IMR-90 (cell line): ENCODE data around the gene FBXO28. TPM values are rescaled to one million over a fixed set of nuclear protein-coding genes. Genes with fewer than 3 reads are reported as not detected.

Experiments used
- ATAC-seq: fragments of 200-7000 bp; cut with Tn5 transposase; 2 replicates; pipeline ENCODE4 v1.9.1; 2020; ENCODE audit warnings: low read depth, mild to moderate bottlenecking, moderate library complexity
- BruUV-seq: library from RNA; stranded (reverse); fragments of 400-500 nt; replicated peaks from 2 replicates; lab custom pipeline; 2021; lab: Mats Ljungman, UMichigan
- CTCF ChIA-PET: fragments of 300-600 bp; formaldehyde crosslinking; extraction: SDS; loops from one replicate; lab custom pipeline; 2021; ENCODE audit warnings: antibody characterized with exemption; lab: Yijun Ruan, JAX
- POLR2A ChIA-PET: fragments of 300-600 bp; sonication (Branson Sonifier 250); formaldehyde crosslinking; loops from one replicate; lab custom pipeline; 2022; ENCODE audit warnings: antibody characterized with exemption; ENCODE audit not compliant: unreplicated experiment; lab: Charles Lee
- DNase-seq: peaks from one replicate; pipeline ENCODE4 v3.0.0; 2013
- H2AFZ ChIP-seq: replicated peaks from 2 replicates; pipeline ENCODE3; 2013; ENCODE audit warnings: low read length, mild to moderate bottlenecking; ENCODE audit not compliant: poor library complexity
- H2AK5ac ChIP-seq: 2 replicates; pipeline ENCODE4 v1.6.1; 2013; ENCODE audit warnings: low read depth, low read length, inconsistent platforms
- H2AK9ac ChIP-seq: replicated peaks from 2 replicates; pipeline ENCODE3; 2013; ENCODE audit warnings: mild to moderate bottlenecking, low read depth, low read length, moderate library complexity; ENCODE audit not compliant: poor library complexity
- H2BK120ac ChIP-seq: 2 replicates; pipeline ENCODE4 v1.6.1; 2013; ENCODE audit warnings: low read depth, low read length, inconsistent platforms
- H2BK15ac ChIP-seq: 3 replicates; pipeline ENCODE4 v1.6.1; 2013; ENCODE audit warnings: low read depth, low read length, inconsistent platforms
- H2BK20ac ChIP-seq: 2 replicates; pipeline ENCODE4 v1.6.1; 2013; ENCODE audit warnings: low read depth, mild to moderate bottlenecking, inconsistent platforms, low read length, moderate library complexity
- H2BK5ac ChIP-seq: 2 replicates; pipeline ENCODE4 v1.6.1; 2013; ENCODE audit warnings: mild to moderate bottlenecking, low read depth, low read length, inconsistent platforms; ENCODE audit not compliant: poor library complexity, severe bottlenecking
- H3K14ac ChIP-seq: replicated peaks from 2 replicates; pipeline ENCODE4 v1.6.1; 2013; ENCODE audit warnings: low read depth, low read length, inconsistent platforms
- H3K18ac ChIP-seq: 2 replicates; pipeline ENCODE4 v1.6.1; 2013; ENCODE audit warnings: low read depth, low read length, control low read depth
- H3K23ac ChIP-seq: 2 replicates; pipeline ENCODE4 v1.6.1; 2013; ENCODE audit warnings: low read depth, low read length, inconsistent platforms
- H3K27ac ChIP-seq: 2 replicates; pipeline ENCODE4 v1.5.1; 2013; ENCODE audit warnings: mild to moderate bottlenecking, control low read depth, low read length; ENCODE audit not compliant: insufficient read depth
- H3K27me3 ChIP-seq: 2 replicates; pipeline ENCODE4 v1.6.1; 2013; ENCODE audit warnings: low read length; ENCODE audit not compliant: control insufficient read depth, insufficient read depth
- H3K36me3 ChIP-seq: 2 replicates; pipeline ENCODE4 v1.6.1; 2013; ENCODE audit warnings: low read length, mixed read lengths; ENCODE audit not compliant: control insufficient read depth, insufficient read depth
- H3K4ac ChIP-seq: 2 replicates; pipeline ENCODE4 v1.6.1; 2013; ENCODE audit warnings: low read depth, low read length, inconsistent platforms
- H3K4me1 ChIP-seq: 2 replicates; pipeline ENCODE4 v1.6.1; 2013; ENCODE audit warnings: low read length, mixed read lengths; ENCODE audit not compliant: control insufficient read depth, insufficient read depth
- H3K4me2 ChIP-seq: 2 replicates; pipeline ENCODE4 v1.6.1; 2013; ENCODE audit warnings: low read depth, mild to moderate bottlenecking, control low read depth, low read length, moderate library complexity
- H3K4me3 ChIP-seq: 2 replicates; pipeline ENCODE4 v1.5.1; 2013; ENCODE audit warnings: low read depth, mild to moderate bottlenecking, control low read depth, low read length, moderate library complexity; ENCODE audit not compliant: insufficient read depth
- H3K56ac ChIP-seq: 2 replicates; pipeline ENCODE4 v1.6.1; 2013; ENCODE audit warnings: low read length, inconsistent platforms; ENCODE audit not compliant: insufficient read depth; ENCODE audit errors: extremely low read depth
- H3K79me1 ChIP-seq, 2 experiments: 2 replicates each; pipeline ENCODE4 v1.6.1; 2013; ENCODE audit warnings: low read length in 2 of 2, inconsistent platforms in 1 of 2, low read depth in 1 of 2
- H3K9ac ChIP-seq: 2 replicates; pipeline ENCODE4 v1.6.1; 2013; ENCODE audit warnings: low read depth, low read length, control low read depth
- H3K9me1 ChIP-seq: 2 replicates; pipeline ENCODE4 v1.6.1; 2013; ENCODE audit warnings: low read length, inconsistent platforms; ENCODE audit not compliant: insufficient read depth
- H3K9me3 ChIP-seq: 2 replicates; pipeline ENCODE4 v1.6.1; 2013; ENCODE audit warnings: low read length; ENCODE audit not compliant: control insufficient read depth, insufficient read depth
- H4K20me1 ChIP-seq: 2 replicates; pipeline ENCODE4 v1.6.1; 2013; ENCODE audit warnings: low read length, inconsistent platforms; ENCODE audit not compliant: insufficient read depth
- H4K5ac ChIP-seq: 2 replicates; pipeline ENCODE4 v1.6.1; 2013; ENCODE audit warnings: mild to moderate bottlenecking, low read depth, low read length, control low read depth
- H4K8ac ChIP-seq, 2 experiments: 2 replicates each; pipeline ENCODE4 v1.6.1; 2013; ENCODE audit warnings: low read depth in 2 of 2, low read length in 2 of 2, control low read depth in 1 of 2, inconsistent platforms in 1 of 2
- H4K91ac ChIP-seq: 2 replicates; pipeline ENCODE4 v1.6.1; 2013; ENCODE audit warnings: low read depth, low read length, inconsistent platforms; ENCODE audit not compliant: insufficient read depth
- CEBPB ChIP-seq: IDR thresholded peaks from 2 replicates; pipeline ENCODE4 v1.6.1; 2012; ENCODE audit warnings: low read depth, low read length, improper control_type of control experiment
- CHD1 ChIP-seq: IDR thresholded peaks from 2 replicates; pipeline ENCODE4 v1.6.1; 2012; ENCODE audit warnings: low read depth, low read length, improper control_type of control experiment
- CTCF ChIP-seq: conservative IDR thresholded peaks from 2 replicates; pipeline ENCODE4 v1.5.1; 2012; ENCODE audit warnings: mild to moderate bottlenecking, low read depth, low read length, improper control_type of control experiment
- ELK1 ChIP-seq: fragments of 150-350 bp; IDR thresholded peaks from 2 replicates; pipeline ENCODE4 v1.6.1; 2016; ENCODE audit warnings: low read depth, mild to moderate bottlenecking, low read length, moderate library complexity, borderline replicate concordance
- FOS ChIP-seq: fragments of 150-350 bp; IDR thresholded peaks from 2 replicates; pipeline ENCODE4 v1.6.1; 2016; ENCODE audit warnings: low read depth, low read length
- MAFK ChIP-seq: IDR thresholded peaks from 2 replicates; pipeline ENCODE4 v1.6.1; 2012; ENCODE audit warnings: low read depth, low read length, improper control_type of control experiment
- MAZ ChIP-seq: IDR thresholded peaks from 2 replicates; pipeline ENCODE4 v1.6.1; 2012; ENCODE audit warnings: low read depth, mild to moderate bottlenecking, low read length, improper control_type of control experiment, moderate library complexity, borderline replicate concordance
- MXI1 ChIP-seq: IDR thresholded peaks from 2 replicates; pipeline ENCODE4 v1.6.1; 2012; ENCODE audit warnings: low read depth, mild to moderate bottlenecking, low read length, moderate library complexity, borderline replicate concordance
- NFE2L2 ChIP-seq: fragments of 150-350 bp; IDR thresholded peaks from 2 replicates; pipeline ENCODE4 v1.6.1; 2016; ENCODE audit warnings: low read depth, mild to moderate bottlenecking, low read length
- POLR2A ChIP-seq: IDR thresholded peaks from 2 replicates; pipeline ENCODE4 v1.6.1; 2012; ENCODE audit warnings: mild to moderate bottlenecking, low read depth, low read length
- RCOR1 ChIP-seq: IDR thresholded peaks from 2 replicates; pipeline ENCODE4 v1.6.1; 2012; ENCODE audit warnings: mild to moderate bottlenecking, low read length, improper control_type of control experiment; ENCODE audit not compliant: insufficient replicate concordance
- RFX5 ChIP-seq: IDR thresholded peaks from 2 replicates; pipeline ENCODE4 v1.8.0; 2012; ENCODE audit warnings: low read depth, mild to moderate bottlenecking, low read length, moderate library complexity
- SMC3 ChIP-seq: fragments of 150-350 bp; IDR thresholded peaks from 2 replicates; pipeline ENCODE4 v1.6.1; 2016; ENCODE audit warnings: low read depth, mild to moderate bottlenecking, antibody characterized with exemption, low read length, moderate library complexity
- USF2 ChIP-seq: fragments of 150-350 bp; IDR thresholded peaks from 2 replicates; pipeline ENCODE4 v1.6.1; 2017; ENCODE audit warnings: mild to moderate bottlenecking, antibody characterized with exemption, low read length, low read depth
- WGBS, 2 experiments: methylation state at CpG; one replicate each; pipeline versions ENCODE4 v1.1.5 to v1.1.7; 2013; ENCODE audit warnings: missing lambda C conversion rate in 2 of 2; ENCODE audit not compliant: insufficient read length in 1 of 2; ENCODE audit errors: extremely low coverage in 2 of 2; 5-methylcytosine and 5-hydroxymethylcytosine counted together
- dilution Hi-C: fragments of 300-500 bp; cut with HindIII; formaldehyde crosslinking; loops from one replicate; pipeline ENCODE4 v1.14.3; 2018; ENCODE audit warnings: low sequenced_read_pairs; ENCODE audit not compliant: unreplicated experiment
- in situ Hi-C: fragments of 300-500 bp; cut with MboI; formaldehyde crosslinking; loops from 3 replicates; pipeline ENCODE4 v1.14.3; 2019; ENCODE audit warnings: low sequenced_read_pairs, inconsistent platforms, mixed read lengths
- intact Hi-C: fragments of 100-400 bp; cut with micrococcal nuclease; formaldehyde crosslinking; loops from 2 replicates; pipeline ENCODE4 v1.10.0; 2022
- polyA plus RNA-seq, 3 experiments: library from polyadenylated mRNA; depleted of rRNA; stranded (reverse); fragments of >200 nt; gene quantifications; 2 replicates each; pipeline ENCODE4 v1.2.3, GENCODE V29; 2012; ENCODE audit warnings: low replicate concordance in 1 of 3
- total RNA-seq: library from RNA; depleted of rRNA; stranded (reverse); fragments of >200 nt; gene quantifications from 2 replicates; pipeline ENCODE4 v1.2.3, GENCODE V29; 2012

Gene FBXO28
- total and polyA plus RNA-seq, 2 of the 4 experiments (the other 2 are of a cell fraction), result 11.6 to 22.6 TPM

- DNase-seq (no peak), ATAC-seq (no peak)
- Histone ChIP-seq H2AK9ac (no peak overlapping the region), H3K4ac (no peak overlapping the region), H2BK15ac (no peak overlapping the region), H3K36me3 (no peaks in the 10 kb centered on the region), H3K4me3 (no peak overlapping the region), H3K4me1 (peaks cover 18% of the 10 kb centered on the region), H4K91ac (no peak overlapping the region), H3K23ac (no peak overlapping the region), H3K79me1 (peaks cover 0 to 4% of the 10 kb centered on the region in 2 experiments; a peak in 2 of 4 replicates), H4K20me1 (no peaks in the 10 kb centered on the region), H2BK20ac (no peak overlapping the region), H3K27ac (no peak overlapping the region), H3K14ac (no peak overlapping the region), H2BK5ac (no peak overlapping the region), H2AK5ac (no peak overlapping the region), H4K8ac (no peak overlapping the region), H3K27me3 (no peaks in the 10 kb centered on the region), H3K18ac (no peak overlapping the region), H2AFZ (no peak overlapping the region), H3K4me2 (no peak overlapping the region), H2BK120ac (no peak overlapping the region), H3K9ac (no peak overlapping the region), H3K9me3 (no peaks in the 10 kb centered on the region), H4K5ac (no peak overlapping the region), H3K9me1 (peaks cover 12% of the 10 kb centered on the region; the same call in 1 of the 2 replicates), H3K56ac (no peak overlapping the region)
- no TSS peak for BruUV-seq
- in situ Hi-C loops, result no loop called here
- ChIA-PET CTCF (no interaction called here), POLR2A (interaction anchor here (0.6 kb wide), 1 partner anchor 140 kb away, joined by 9 read pairs; no protein-coding TSS in a partner anchor)
- no peak for TF ChIP-seq CTCF
- no peak for TF ChIP-seq ELK1
- TF ChIP-seq RFX5, result no peak
- no peak for TF ChIP-seq NFE2L2
- TF ChIP-seq USF2, result no peak
- TF ChIP-seq CHD1, result no peak
- no peak for TF ChIP-seq MAFK
- no peak for TF ChIP-seq MAZ
- TF ChIP-seq FOS, result no peak
- no peak for TF ChIP-seq SMC3
- no peak for TF ChIP-seq RCOR1
- no peak for TF ChIP-seq POLR2A
- no peak for TF ChIP-seq MXI1
- no peak for TF ChIP-seq CEBPB
- dilution Hi-C loops, result no loop called here
- intact Hi-C loops, result no loop called here
- no CpG with 5 or more reads among the region's 4 CpGs for WGBS, 2 experiments
Observed at GRCh38 chr1:224201853-224202252, 87.9 kb downstream of the FBXO28 start.
